Kidney (tissue), 14 donors: ENCODE data around the gene GTF2A2. TPM values are rescaled to one million over a fixed set of nuclear protein-coding genes. Genes with fewer than 3 reads are reported as not detected.
A peak's percentile ranks its signal among the peaks of the same experiment; 100 is the strongest.

Experiments used
- DNase-seq, 5 donors: peaks; one replicate each; pipeline ENCODE4 v3.0.0-alpha.2; 2013 to 2020
- FAIRE-seq: peaks from 2 replicates; lab custom pipeline; 2012; peaks lifted over from hg19 to GRCh38; lab: Jason Lieb, UNC
- H3K27ac ChIP-seq, 2 donors: one replicate each; pipeline ENCODE4 v1.7.0; 2013; ENCODE audit warnings: low read depth in 2 of 2, low read length in 2 of 2, inconsistent platforms in 1 of 2
- H3K27me3 ChIP-seq: one replicate; pipeline ENCODE4 v1.7.1; 2013; ENCODE audit warnings: low read length, inconsistent platforms; ENCODE audit not compliant: control insufficient read depth, insufficient read depth
- H3K36me3 ChIP-seq, 3 donors: one replicate each; pipeline versions ENCODE4 v1.7.0 to v1.7.1; 2013; ENCODE audit warnings: low read length in 3 of 3, control low read depth in 1 of 3, inconsistent platforms in 1 of 3; ENCODE audit not compliant: insufficient read depth in 3 of 3, control insufficient read depth in 2 of 3
- H3K4me1 ChIP-seq, 3 donors: one replicate each; pipeline versions ENCODE4 v1.7.0 to v1.7.1; 2013; ENCODE audit warnings: low read length in 3 of 3, inconsistent platforms in 1 of 3, low read depth in 1 of 3; ENCODE audit not compliant: control insufficient read depth in 2 of 3, insufficient read depth in 2 of 3
- H3K4me3 ChIP-seq, 3 donors: one replicate each; pipeline versions ENCODE4 v1.7.0 to v1.8.1; 2013; ENCODE audit warnings: low read length in 3 of 3, control low read depth in 1 of 3, inconsistent platforms in 1 of 3
- H3K9ac ChIP-seq, 3 donors: one replicate each; pipeline versions ENCODE4 v1.7.0 to v1.7.1; 2013; ENCODE audit warnings: low read length in 3 of 3, control low read depth in 1 of 3, inconsistent platforms in 1 of 3
- H3K9me3 ChIP-seq, 3 donors: one replicate each; pipeline versions ENCODE4 v1.7.0 to v1.7.1; 2013; ENCODE audit warnings: low read length in 3 of 3, control low read depth in 1 of 3, inconsistent platforms in 1 of 3; ENCODE audit not compliant: control insufficient read depth in 2 of 3, insufficient read depth in 1 of 3
- intact Hi-C: fragments of 100-400 bp; cut with DNase I; formaldehyde crosslinking; loops from one replicate; pipeline ENCODE4 v1.11.1; 2022
- polyA plus RNA-seq: library from polyadenylated mRNA; stranded (reverse); fragments of 350-450 nt; fragmentation: Illumina TruSeq; extraction: RNeasy Lipid Tissue Mini Kit (QIAGEN cat#74804); gene quantifications from one replicate; pipeline ENCODE4 v1.2.3, GENCODE V29; 2014; ENCODE audit warnings: low read depth, low replicate concordance; ENCODE audit not compliant: insufficient read depth
- total RNA-seq: library from RNA; stranded (reverse); fragmentation: NEBNext Ultra II Directional; extraction: Animal tissue kit (Norgen Biotek cat#: 25700); gene quantifications from one replicate; pipeline ENCODE4 v1.2.1, GENCODE V29; 2021
- TF ChIP-seq, protein P1 (sequence below): IDR thresholded peaks from 3 replicates; pipeline ENCODE4 v1.5.1; 2012; ENCODE audit warnings: mild to moderate bottlenecking, moderate library complexity, borderline replicate concordance; ENCODE audit not compliant: insufficient read depth; ENCODE audit errors: extremely low read depth
- donor health status: control.
- donor health status: control.
- donor health status: control.
- donor health status: control.
- donor health status: control.
- donor health status: DM: yes; HTN: yes; CAD: no.
- donor health status: Normal renal cell carcinoma (clear cell type).

GTF2A2 gene
- total and polyA plus RNA-seq, 2 donors from 2014 or later, result 90.9 to 139 TPM

DNA sequence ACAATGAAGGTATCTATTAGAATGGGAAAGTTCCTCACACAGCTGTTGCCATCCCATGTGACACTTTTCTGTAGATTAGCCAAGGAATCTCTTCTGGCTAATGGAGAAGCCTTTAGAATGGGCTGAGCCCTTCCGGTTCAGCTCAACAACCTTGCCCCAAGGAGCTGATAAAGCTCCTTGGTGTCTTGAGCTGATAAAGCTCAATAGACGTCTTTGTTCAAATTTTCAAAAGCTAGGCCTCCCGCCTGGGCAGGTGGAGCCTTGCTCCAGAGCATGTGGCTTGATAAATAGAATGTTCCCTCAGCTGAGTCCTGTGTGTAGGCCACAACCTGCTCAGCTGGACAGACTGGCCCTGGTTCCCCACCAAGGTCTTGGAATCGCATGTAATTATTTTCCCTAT, 39.0 kb upstream of the GTF2A2 start:
- FAIRE-seq (no peak), DNase-seq (no peak)
- no peak overlapping the region for H3K27ac ChIP-seq
- TF ChIP-seq, protein P1, sequence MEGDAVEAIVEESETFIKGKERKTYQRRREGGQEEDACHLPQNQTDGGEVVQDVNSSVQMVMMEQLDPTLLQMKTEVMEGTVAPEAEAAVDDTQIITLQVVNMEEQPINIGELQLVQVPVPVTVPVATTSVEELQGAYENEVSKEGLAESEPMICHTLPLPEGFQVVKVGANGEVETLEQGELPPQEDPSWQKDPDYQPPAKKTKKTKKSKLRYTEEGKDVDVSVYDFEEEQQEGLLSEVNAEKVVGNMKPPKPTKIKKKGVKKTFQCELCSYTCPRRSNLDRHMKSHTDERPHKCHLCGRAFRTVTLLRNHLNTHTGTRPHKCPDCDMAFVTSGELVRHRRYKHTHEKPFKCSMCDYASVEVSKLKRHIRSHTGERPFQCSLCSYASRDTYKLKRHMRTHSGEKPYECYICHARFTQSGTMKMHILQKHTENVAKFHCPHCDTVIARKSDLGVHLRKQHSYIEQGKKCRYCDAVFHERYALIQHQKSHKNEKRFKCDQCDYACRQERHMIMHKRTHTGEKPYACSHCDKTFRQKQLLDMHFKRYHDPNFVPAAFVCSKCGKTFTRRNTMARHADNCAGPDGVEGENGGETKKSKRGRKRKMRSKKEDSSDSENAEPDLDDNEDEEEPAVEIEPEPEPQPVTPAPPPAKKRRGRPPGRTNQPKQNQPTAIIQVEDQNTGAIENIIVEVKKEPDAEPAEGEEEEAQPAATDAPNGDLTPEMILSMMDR, result no peak
- H3K4me1 ChIP-seq, result no peaks in the 10 kb centered on the region
- intact Hi-C loops, result no loop called here
- no peaks in the 10 kb centered on the region for H3K27me3 ChIP-seq
- H3K9me3 ChIP-seq, result no peaks in the 10 kb centered on the region
- H3K36me3 ChIP-seq, result no peaks in the 10 kb centered on the region
- H3K9ac ChIP-seq, result no peak overlapping the region
- H3K4me3 ChIP-seq, result no peak overlapping the region

DNA sequence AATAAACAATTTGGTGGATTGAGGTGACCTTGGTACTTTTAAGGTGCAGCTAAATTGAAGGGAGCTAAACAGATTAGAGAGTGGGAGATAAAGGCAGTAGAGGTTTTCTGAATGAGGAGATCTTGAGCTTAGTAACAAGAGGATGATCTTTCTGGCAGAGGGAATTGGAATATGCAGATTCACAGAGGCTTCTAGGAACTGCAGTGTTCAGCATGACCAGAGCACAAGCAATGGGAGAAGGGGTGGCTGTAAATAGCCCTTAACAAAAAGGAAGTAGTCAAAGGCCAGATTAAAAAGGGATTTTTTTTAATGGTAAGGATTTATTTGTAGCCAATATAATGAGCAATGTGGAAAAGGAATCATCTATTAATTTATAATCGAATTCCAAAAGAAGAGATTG, 37.5 kb upstream of the GTF2A2 start:
- intact Hi-C loops, result no loop called here
- no peak overlapping the region for H3K9ac ChIP-seq
- no peaks in the 10 kb centered on the region for H3K9me3 ChIP-seq
- DNase-seq (no peak), FAIRE-seq (no peak)
- no peak overlapping the region for H3K27ac ChIP-seq
- H3K27me3 ChIP-seq, result no peaks in the 10 kb centered on the region
- TF ChIP-seq, protein P1, result no peak
- no peak overlapping the region for H3K4me3 ChIP-seq
- H3K4me1 ChIP-seq, result no peaks in the 10 kb centered on the region
- no peaks in the 10 kb centered on the region for H3K36me3 ChIP-seq

DNA sequence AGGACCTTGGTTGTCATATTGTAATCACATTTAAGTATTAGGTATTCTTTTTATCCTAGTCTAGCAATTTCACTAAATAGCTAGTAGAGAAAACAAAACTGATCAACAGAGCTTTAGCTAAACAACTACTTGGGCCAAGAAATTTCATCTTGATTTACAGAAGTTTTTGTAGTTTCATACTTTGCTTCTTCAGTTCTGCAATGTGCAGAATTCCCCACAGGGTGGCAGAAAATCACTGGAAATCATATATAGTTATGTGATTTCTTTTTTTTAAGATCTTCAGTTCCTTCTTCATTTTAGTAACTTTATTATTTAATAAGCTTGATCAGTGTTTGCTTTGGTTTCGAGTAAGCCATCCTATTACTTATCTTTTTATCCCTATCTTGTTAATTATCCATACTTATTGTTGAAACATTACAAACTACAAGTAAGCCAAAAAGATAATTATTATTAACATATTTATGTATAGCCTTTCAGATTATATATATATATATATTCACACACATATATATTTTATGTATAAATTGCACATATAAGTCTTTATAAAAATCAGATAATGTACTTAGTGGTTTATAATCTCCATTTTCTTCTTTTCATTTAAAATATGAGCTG, 34.0 kb upstream of the GTF2A2 start:
- Histone ChIP-seq H3K9ac (no peak overlapping the region), H3K27me3 (no peaks in the 10 kb centered on the region), H3K4me3 (no peak overlapping the region), H3K36me3 (no peaks in the 10 kb centered on the region), H3K9me3 (no peaks in the 10 kb centered on the region), H3K4me1 (peaks cover 0 to 8% (median 6%) of the 10 kb centered on the region in 3 donors), H3K27ac (no peak overlapping the region)
- TF ChIP-seq, protein P1, result peak; percentile 42
- FAIRE-seq (peak; percentile 83), DNase-seq (peak in 3 of 5 donors; percentile 31 to 74 (median 63))
- intact Hi-C loops, result no loop called here
